ENCODE data around the gene NDUFB2. TPM values are rescaled to one million over a fixed set of nuclear protein-coding genes. Genes with fewer than 3 reads are reported as not detected.

The NDUFB2 gene
- total and polyA plus RNA-seq, 2 donors (not counting 1 experiment from before 2014, with no cell fraction given), result 67.9 to 171 TPM

DNA sequence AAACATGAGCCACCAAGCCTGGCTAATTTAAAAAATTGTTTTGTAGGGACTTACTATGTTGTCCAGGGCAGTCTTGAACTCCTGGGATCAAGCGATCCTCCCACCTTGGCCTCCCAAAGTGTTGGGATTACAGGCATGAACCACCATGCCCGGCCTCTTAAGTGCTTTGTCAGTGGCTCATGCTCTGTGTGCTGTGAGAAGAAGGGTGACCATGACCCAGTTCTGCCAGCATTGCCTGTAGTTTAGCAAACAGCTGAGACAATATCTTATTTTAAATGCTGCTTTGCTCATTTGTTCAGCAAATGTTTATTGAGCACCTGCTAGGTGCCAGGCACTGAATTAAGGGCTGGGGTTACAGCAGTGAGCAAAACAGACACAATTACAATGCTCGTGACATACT is 14.7 kb upstream of the NDUFB2 start:
- no peak for TF ChIP-seq EZH2 (IDR thresholded peaks at IDR 0.05; ENCODE audit: borderline replicate concordance, insufficient read depth, low read depth, low read length, poor library complexity, severe bottlenecking)
- TF ChIP-seq, protein P1, sequence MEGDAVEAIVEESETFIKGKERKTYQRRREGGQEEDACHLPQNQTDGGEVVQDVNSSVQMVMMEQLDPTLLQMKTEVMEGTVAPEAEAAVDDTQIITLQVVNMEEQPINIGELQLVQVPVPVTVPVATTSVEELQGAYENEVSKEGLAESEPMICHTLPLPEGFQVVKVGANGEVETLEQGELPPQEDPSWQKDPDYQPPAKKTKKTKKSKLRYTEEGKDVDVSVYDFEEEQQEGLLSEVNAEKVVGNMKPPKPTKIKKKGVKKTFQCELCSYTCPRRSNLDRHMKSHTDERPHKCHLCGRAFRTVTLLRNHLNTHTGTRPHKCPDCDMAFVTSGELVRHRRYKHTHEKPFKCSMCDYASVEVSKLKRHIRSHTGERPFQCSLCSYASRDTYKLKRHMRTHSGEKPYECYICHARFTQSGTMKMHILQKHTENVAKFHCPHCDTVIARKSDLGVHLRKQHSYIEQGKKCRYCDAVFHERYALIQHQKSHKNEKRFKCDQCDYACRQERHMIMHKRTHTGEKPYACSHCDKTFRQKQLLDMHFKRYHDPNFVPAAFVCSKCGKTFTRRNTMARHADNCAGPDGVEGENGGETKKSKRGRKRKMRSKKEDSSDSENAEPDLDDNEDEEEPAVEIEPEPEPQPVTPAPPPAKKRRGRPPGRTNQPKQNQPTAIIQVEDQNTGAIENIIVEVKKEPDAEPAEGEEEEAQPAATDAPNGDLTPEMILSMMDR (IDR thresholded peaks at IDR 0.05), result no peak
- H3K27me3 Mint-ChIP-seq, result no peaks in the 10 kb centered on the region
- intact Hi-C loops (cut with micrococcal nuclease), result no loop called here
- no peak for ATAC-seq (ENCODE audit: low read depth)
- Histone ChIP-seq H3K27ac (ENCODE audit: low read length in 2 of 2) (no peak overlapping the region), H3K4me2 (replicated peaks; ENCODE audit: low read depth, low read length, poor library complexity, severe bottlenecking) (no peak overlapping the region), H3K9me3 (ENCODE audit: control extremely low read depth in 1 of 3, control insufficient read depth in 2 of 3, insufficient read depth in 1 of 3, low read length in 2 of 3) (no peaks in the 10 kb centered on the region), H3K27me3 (replicated peaks in 1 of 4; ENCODE audit: control extremely low read depth in 1 of 4, control insufficient read depth in 3 of 4, insufficient read depth in 4 of 4, low read length in 3 of 4) (no peaks in the 10 kb centered on the region), H2AFZ (ENCODE audit: insufficient read depth, low read depth, low read length, poor library complexity, severe bottlenecking) (no peak overlapping the region), H4K20me1 (ENCODE audit: control insufficient read depth, insufficient read depth, low read length, poor library complexity, severe bottlenecking) (no peaks in the 10 kb centered on the region), H3K79me2 (ENCODE audit: control insufficient read depth, insufficient read depth, low read length) (peaks cover 37% of the 10 kb centered on the region), H3K4me3 (ENCODE audit: control extremely low read depth in 1 of 5, extremely low read depth in 1 of 5, insufficient read depth in 1 of 5, low read depth in 2 of 5, low read length in 4 of 5) (no peak overlapping the region), H3K9ac (ENCODE audit: low read length) (no peak overlapping the region), H3K36me3 (replicated peaks in 1 of 2; ENCODE audit: control extremely low read depth in 1 of 2, control insufficient read depth in 1 of 2, extremely low read depth in 1 of 2, insufficient read depth in 2 of 2, low read length in 1 of 2) (peaks cover under 1 to 40% of the 10 kb centered on the region in 2 experiments), H3K4me1 (ENCODE audit: control insufficient read depth in 2 of 2, insufficient read depth in 2 of 2, low read length in 2 of 2) (peaks cover 9 to 13% of the 10 kb centered on the region in 2 donors)
- ChIA-PET POLR2A (no interaction called here), CTCF (no interaction called here)
- H3K4me3 Mint-ChIP-seq, result no peak overlapping the region
- H3K4me1 Mint-ChIP-seq, result peaks cover 11% of the 10 kb centered on the region
- no peak for DNase-seq
- H3K9me3 Mint-ChIP-seq (ENCODE audit: insufficient read depth), result no peaks in the 10 kb centered on the region
- H3K27ac Mint-ChIP-seq, result no peak overlapping the region
- 100% methylated on average over 2 of the region's 3 CpGs for WGBS (ENCODE audit: insufficient coverage)

DNA sequence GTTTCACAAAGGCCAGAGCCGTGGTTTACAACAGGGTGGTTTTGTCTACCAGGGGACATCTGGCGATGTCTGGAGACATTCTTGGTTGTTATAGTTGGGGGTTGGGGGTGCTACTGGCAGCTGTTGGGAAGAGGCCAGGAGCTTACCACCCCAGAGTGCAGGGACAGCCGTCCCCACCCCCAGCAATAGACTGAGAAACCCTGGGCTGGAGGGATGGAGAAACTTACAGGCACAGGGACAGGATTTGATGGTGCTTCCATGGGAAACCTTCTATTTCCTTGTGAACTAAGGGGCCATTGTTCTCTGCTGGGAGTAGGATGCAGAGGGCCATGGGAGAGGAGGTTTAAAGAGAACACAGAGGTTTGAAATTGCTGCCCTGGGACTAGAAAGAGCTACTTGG is 12.9 kb upstream of the NDUFB2 start:
- Histone ChIP-seq H3K4me2 (replicated peaks; ENCODE audit: low read depth, low read length, poor library complexity, severe bottlenecking) (no peak overlapping the region), H3K9me3 (ENCODE audit: control extremely low read depth in 1 of 3, control insufficient read depth in 2 of 3, insufficient read depth in 1 of 3, low read length in 2 of 3) (no peaks in the 10 kb centered on the region), H3K36me3 (replicated peaks in 1 of 2; ENCODE audit: control extremely low read depth in 1 of 2, control insufficient read depth in 1 of 2, extremely low read depth in 1 of 2, insufficient read depth in 2 of 2, low read length in 1 of 2) (peaks cover 3 to 54% of the 10 kb centered on the region in 2 experiments), H3K4me3 (ENCODE audit: control extremely low read depth in 1 of 5, extremely low read depth in 1 of 5, insufficient read depth in 1 of 5, low read depth in 2 of 5, low read length in 4 of 5) (no peak overlapping the region), H3K4me1 (ENCODE audit: control insufficient read depth in 2 of 2, insufficient read depth in 2 of 2, low read length in 2 of 2) (no peaks in the 10 kb centered on the region), H4K20me1 (ENCODE audit: control insufficient read depth, insufficient read depth, low read length, poor library complexity, severe bottlenecking) (no peaks in the 10 kb centered on the region), H2AFZ (ENCODE audit: insufficient read depth, low read depth, low read length, poor library complexity, severe bottlenecking) (no peak overlapping the region), H3K9ac (ENCODE audit: low read length) (no peak overlapping the region), H3K27ac (ENCODE audit: low read length in 2 of 2) (no peak overlapping the region), H3K79me2 (ENCODE audit: control insufficient read depth, insufficient read depth, low read length) (peaks cover 19% of the 10 kb centered on the region), H3K27me3 (replicated peaks in 1 of 4; ENCODE audit: control extremely low read depth in 1 of 4, control insufficient read depth in 3 of 4, insufficient read depth in 4 of 4, low read length in 3 of 4) (no peaks in the 10 kb centered on the region)
- H3K4me1 Mint-ChIP-seq, result no peaks in the 10 kb centered on the region
- no peak for ATAC-seq (ENCODE audit: low read depth)
- no peak for TF ChIP-seq EZH2 (IDR thresholded peaks at IDR 0.05; ENCODE audit: borderline replicate concordance, insufficient read depth, low read depth, low read length, poor library complexity, severe bottlenecking)
- TF ChIP-seq, protein P1 (IDR thresholded peaks at IDR 0.05), result no peak
- H3K4me3 Mint-ChIP-seq, result no peak overlapping the region
- CTCF ChIA-PET, result no interaction called here
- no peak for DNase-seq
- no peak overlapping the region for H3K27ac Mint-ChIP-seq
- intact Hi-C loops (cut with micrococcal nuclease), result no loop called here
- no peaks in the 10 kb centered on the region for H3K9me3 Mint-ChIP-seq (ENCODE audit: insufficient read depth)
- POLR2A ChIA-PET, result no interaction called here
- no peaks in the 10 kb centered on the region for H3K27me3 Mint-ChIP-seq
- 100% methylated on average over 2 of the region's 3 CpGs for WGBS (ENCODE audit: insufficient coverage)
